CD4-positive, CD25-positive, alpha-beta regulatory T cell (primary cell): ENCODE results near the gene SPATA6. TPM values are rescaled to one million over a fixed set of nuclear protein-coding genes. Genes with fewer than 3 reads are reported as not detected.

Experiments
- ATAC-seq, 2 donors: fragments of 150-1000 bp; cut with Tn5 transposase; one replicate each; pipeline ENCODE4 v1.10.0; 2021; ENCODE audit warnings: low read depth in 2 of 2, moderate number of reproducible peaks in 2 of 2, moderate library complexity in 1 of 2
- DNase-seq, 3 donors: peaks; one replicate each; pipeline versions ENCODE4 v3.0.0 to v3.0.0-alpha.2; 2012 to 2022; ENCODE audit warnings: mixed read lengths in 1 of 3
- H3K27ac ChIP-seq: one replicate; pipeline ENCODE4 v1.7.0; 2013; ENCODE audit warnings: mild to moderate bottlenecking, low read length; ENCODE audit not compliant: insufficient read depth, poor library complexity, severe bottlenecking
- H3K27me3 ChIP-seq: one replicate; pipeline ENCODE4 v1.7.0; 2013; ENCODE audit warnings: low read length; ENCODE audit not compliant: control insufficient read depth, insufficient read depth
- H3K36me3 ChIP-seq: one replicate; pipeline ENCODE4 v1.7.0; 2013; ENCODE audit warnings: mild to moderate bottlenecking, low read length, moderate library complexity; ENCODE audit not compliant: control insufficient read depth, insufficient read depth
- H3K4me1 ChIP-seq: 2 replicates; pipeline ENCODE4 v1.7.0; 2013; ENCODE audit warnings: mild to moderate bottlenecking, low read length; ENCODE audit not compliant: insufficient read depth, control insufficient read depth, poor library complexity, severe bottlenecking
- H3K4me3 ChIP-seq: one replicate; pipeline ENCODE4 v1.7.0; 2013; ENCODE audit warnings: low read depth, mild to moderate bottlenecking, low read length, moderate library complexity
- H3K9me3 ChIP-seq, 2 experiments: 1 replicate in 1 of 2; 2 replicates in 1 of 2; pipeline ENCODE4 v1.7.0; 2013; ENCODE audit warnings: low read length in 2 of 2, mild to moderate bottlenecking in 1 of 2, moderate library complexity in 1 of 2; ENCODE audit not compliant: control insufficient read depth in 2 of 2
- H3K27ac Mint-ChIP-seq, 3 donors: one replicate each; pipeline ENCODE4 v1.8.0; 2020 to 2022; ENCODE audit warnings: mild to moderate bottlenecking in 3 of 3, mixed read lengths in 3 of 3, moderate library complexity in 2 of 3
- H3K27me3 Mint-ChIP-seq: one replicate; pipeline ENCODE4 v1.8.0; 2022; ENCODE audit warnings: mild to moderate bottlenecking, mixed read lengths
- H3K36me3 Mint-ChIP-seq: one replicate; pipeline ENCODE4 v1.8.0; 2020; ENCODE audit warnings: mixed read lengths
- H3K4me1 Mint-ChIP-seq, 4 donors: one replicate each; pipeline ENCODE4 v1.8.0; 2020 to 2022; ENCODE audit warnings: mixed read lengths in 4 of 4, mild to moderate bottlenecking in 1 of 4
- H3K4me3 Mint-ChIP-seq, 4 donors: one replicate each; pipeline ENCODE4 v1.8.0; 2020 to 2022; ENCODE audit warnings: mild to moderate bottlenecking in 4 of 4, mixed read lengths in 4 of 4, moderate library complexity in 3 of 4
- H3K9me3 Mint-ChIP-seq, 7 donors: one replicate each; pipeline ENCODE4 v1.8.0; 2020 to 2022; ENCODE audit warnings: mixed read lengths in 7 of 7, mild to moderate bottlenecking in 3 of 7, moderate library complexity in 2 of 7
- polyA plus RNA-seq, 4 donors: library from polyadenylated mRNA; unstranded; fragments of 300-500 nt; fragmentation: Illumina TruSeq; gene quantifications; one replicate each; pipeline ENCODE4 v1.2.3, GENCODE V29; 2021
- total RNA-seq: library from RNA; stranded (reverse); gene quantifications from one replicate; pipeline ENCODE4 v1.2.3, GENCODE V29; 2022

SPATA6 gene
- total and polyA plus RNA-seq, 5 donors from 2014 or later, result 0.18 to 1.6 (median 0.41) TPM

- no peak for DNase-seq
- no peaks in the 10 kb centered on the region for H3K36me3 Mint-ChIP-seq
Measured at GRCh38 chr1:48248356-48248755, 223.6 kb downstream of the SPATA6 start.

GRCh38 chr1:48246727-48247126 is 225.3 kb downstream of the SPATA6 start:
- H3K27me3 ChIP-seq, result no peaks in the 10 kb centered on the region
- ATAC-seq (no peak), DNase-seq (no peak)
- H3K9me3 Mint-ChIP-seq, result peaks cover 0 to 1% (median 0%) of the 10 kb centered on the region in 7 donors
- no peaks in the 10 kb centered on the region for H3K4me1 ChIP-seq
- H3K27me3 Mint-ChIP-seq, result peaks cover 6% of the 10 kb centered on the region
- no peak overlapping the region for H3K27ac Mint-ChIP-seq
- H3K36me3 ChIP-seq, result no peaks in the 10 kb centered on the region
- peaks cover 0 to 3% (median 1%) of the 10 kb centered on the region in 4 donors for H3K4me1 Mint-ChIP-seq
- no peaks in the 10 kb centered on the region for H3K9me3 ChIP-seq
- no peak overlapping the region for H3K27ac ChIP-seq
- no peaks in the 10 kb centered on the region for H3K36me3 Mint-ChIP-seq
- H3K4me3 Mint-ChIP-seq, result no peak overlapping the region
- H3K4me3 ChIP-seq, result no peak overlapping the region

More at GRCh38 chr1:48248356-48248755, 223.6 kb downstream of the SPATA6 start:
- H3K4me3 ChIP-seq, result no peak overlapping the region
- H3K9me3 ChIP-seq, result no peaks in the 10 kb centered on the region
- Mint-ChIP-seq H3K27ac (no peak overlapping the region), H3K4me3 (no peak overlapping the region), H3K4me1 (peaks cover 0 to 3% (median 1%) of the 10 kb centered on the region in 4 donors), H3K9me3 (peaks cover 0 to 1% (median 0%) of the 10 kb centered on the region in 7 donors), H3K27me3 (no peaks in the 10 kb centered on the region)
- H3K27ac ChIP-seq, result no peak overlapping the region
- no peaks in the 10 kb centered on the region for H3K36me3 ChIP-seq
- no peak for ATAC-seq
- no peaks in the 10 kb centered on the region for H3K4me1 ChIP-seq
- no peaks in the 10 kb centered on the region for H3K27me3 ChIP-seq

Other genes with a start within 250 kb of the SPATA6 start
- not detected for gene SLC5A9, start 249.5 kb downstream of the SPATA6 start, total RNA-seq
- gene SLC5A9, start 249.5 kb downstream of the SPATA6 start, polyA plus RNA-seq, result not detected